Measurements from ENCODE around the gene KMT2B. TPM values are rescaled to one million over a fixed set of nuclear protein-coding genes. Genes with fewer than 3 reads are reported as not detected.

KMT2B gene
- total RNA-seq, 2 donors from 2014 or later: 32.1 to 46.9 TPM

GRCh38 chr19:35730326-35730725 is 12.5 kb downstream of the KMT2B start:
- H3K4me1 ChIP-seq: no peaks in the 10 kb centered on the region
- intact Hi-C loops (cut with DNase I): no loop called here
- H3K27me3 ChIP-seq: no peaks in the 10 kb centered on the region
- no peak overlapping the region for H3K9ac ChIP-seq (ENCODE audit: low read depth in 2 of 2, low read length in 2 of 2)
- H3K9me3 ChIP-seq: no peaks in the 10 kb centered on the region
- no peak for TF ChIP-seq CTCF (IDR thresholded peaks at IDR 0.05)
- H3K4me3 ChIP-seq: no peak overlapping the region
- no peak overlapping the region for H3K27ac ChIP-seq
- no peak for DNase-seq
- peaks cover 34% of the 10 kb centered on the region for H3K36me3 ChIP-seq

- Histone ChIP-seq H3K27me3 (no peaks in the 10 kb centered on the region), H3K9me3 (no peaks in the 10 kb centered on the region), H3K4me1 (no peaks in the 10 kb centered on the region), H3K27ac (no peak overlapping the region), H3K4me3 (no peak overlapping the region), H3K36me3 (peaks cover 24% of the 10 kb centered on the region), H3K9ac (ENCODE audit: low read depth in 2 of 2, low read length in 2 of 2) (no peak overlapping the region)
- intact Hi-C loops (cut with DNase I): no loop called here
- TF ChIP-seq CTCF (IDR thresholded peaks at IDR 0.05): no peak
- no peak for DNase-seq
These were observed 13.6 kb downstream of the KMT2B start for GRCh38 chr19:35731353-35731752.

- peaks cover 22% of the 10 kb centered on the region for H3K36me3 ChIP-seq
- H3K9me3 ChIP-seq: no peaks in the 10 kb centered on the region
- intact Hi-C loops (cut with DNase I): no loop called here
- no peak for TF ChIP-seq CTCF (IDR thresholded peaks at IDR 0.05)
- no peak for DNase-seq
- H3K9ac ChIP-seq (ENCODE audit: low read depth in 2 of 2, low read length in 2 of 2): no peak overlapping the region
- no peaks in the 10 kb centered on the region for H3K27me3 ChIP-seq
- no peak overlapping the region for H3K27ac ChIP-seq
- no peak overlapping the region for H3K4me3 ChIP-seq
- H3K4me1 ChIP-seq: no peaks in the 10 kb centered on the region
These were observed 14.1 kb downstream of the KMT2B start for GRCh38 chr19:35731779-35732405.

GRCh38 chr19:35732540-35733179 is 14.9 kb downstream of the KMT2B start:
- no peaks in the 10 kb centered on the region for H3K9me3 ChIP-seq
- no peak overlapping the region for H3K27ac ChIP-seq
- intact Hi-C loops (cut with DNase I): no loop called here
- DNase-seq: no peak
- no peaks in the 10 kb centered on the region for H3K27me3 ChIP-seq
- H3K36me3 ChIP-seq: peaks cover 14% of the 10 kb centered on the region
- no peak for TF ChIP-seq CTCF (IDR thresholded peaks at IDR 0.05)
- no peak overlapping the region for H3K9ac ChIP-seq (ENCODE audit: low read depth in 2 of 2, low read length in 2 of 2)
- no peak overlapping the region for H3K4me3 ChIP-seq
- H3K4me1 ChIP-seq: no peaks in the 10 kb centered on the region

GRCh38 chr19:35733180-35734125 is 15.7 kb downstream of the KMT2B start:
- DNase-seq: no peak
- intact Hi-C loops (cut with DNase I): no loop called here
- no peak overlapping the region for H3K4me3 ChIP-seq

More at GRCh38 chr19:35733180-35734125, 15.7 kb downstream of the KMT2B start:
- H3K27me3 ChIP-seq: no peaks in the 10 kb centered on the region
- peaks cover 12% of the 10 kb centered on the region for H3K36me3 ChIP-seq
- no peak overlapping the region for H3K27ac ChIP-seq
- no peak overlapping the region for H3K9ac ChIP-seq (ENCODE audit: low read depth in 2 of 2, low read length in 2 of 2)
- H3K4me1 ChIP-seq: no peaks in the 10 kb centered on the region
- no peak for TF ChIP-seq CTCF (IDR thresholded peaks at IDR 0.05)
- no peaks in the 10 kb centered on the region for H3K9me3 ChIP-seq
